DMS153 (cell line): Measurements from ENCODE around the gene SLC25A45.
A peak's percentile ranks its signal among the peaks of the same experiment; 100 is the strongest.
"Not testable (repeated sequence)": the region's sequence is repeated elsewhere in the genome, so short reads cannot be mapped to it uniquely, and the experiment has no call there.

ENCODE experiments used
- DNase-seq: peaks from one replicate; lab custom pipeline; 2025; lab: John Stamatoyannopoulos, UW

SLC25A45 gene

GRCh38 chr11:65362966-65363365 lies 19.5 kb downstream of the SLC25A45 start:
- no peak for DNase-seq

DNA sequence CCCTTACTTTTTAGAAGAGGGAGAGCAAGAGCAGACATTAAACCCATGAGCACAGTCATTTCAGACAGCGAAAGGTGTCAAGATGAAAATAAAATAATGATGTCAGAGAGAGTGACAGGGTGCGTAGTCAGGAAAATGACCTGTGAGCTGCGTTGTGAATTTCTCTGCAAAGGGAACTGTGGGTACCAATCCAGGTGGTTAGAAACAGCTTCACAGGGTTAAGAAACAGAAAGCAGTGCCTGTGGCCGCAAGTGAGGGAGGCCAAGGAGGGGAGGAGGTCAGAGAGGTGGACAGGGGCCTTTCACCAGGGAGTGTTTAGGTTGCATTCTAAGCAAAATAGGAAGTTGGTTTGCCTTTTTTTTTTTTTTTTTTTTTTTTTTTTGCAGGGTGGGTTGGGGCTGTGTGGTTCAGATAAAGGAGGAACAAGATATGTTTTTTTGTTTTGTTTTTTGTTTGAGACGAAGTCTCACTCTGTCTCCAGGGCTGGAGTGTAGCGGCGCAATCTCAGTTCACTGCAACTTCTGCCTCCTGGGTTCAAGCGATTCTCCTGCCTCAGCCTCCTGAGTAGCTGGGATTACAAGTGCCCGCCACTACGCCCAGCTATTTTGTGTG lies 20.0 kb downstream of the SLC25A45 start:
- DNase-seq: no peak

GRCh38 chr11:65357856-65358356 lies 24.5 kb downstream of the SLC25A45 start:
- DNase-seq: no peak

DNA sequence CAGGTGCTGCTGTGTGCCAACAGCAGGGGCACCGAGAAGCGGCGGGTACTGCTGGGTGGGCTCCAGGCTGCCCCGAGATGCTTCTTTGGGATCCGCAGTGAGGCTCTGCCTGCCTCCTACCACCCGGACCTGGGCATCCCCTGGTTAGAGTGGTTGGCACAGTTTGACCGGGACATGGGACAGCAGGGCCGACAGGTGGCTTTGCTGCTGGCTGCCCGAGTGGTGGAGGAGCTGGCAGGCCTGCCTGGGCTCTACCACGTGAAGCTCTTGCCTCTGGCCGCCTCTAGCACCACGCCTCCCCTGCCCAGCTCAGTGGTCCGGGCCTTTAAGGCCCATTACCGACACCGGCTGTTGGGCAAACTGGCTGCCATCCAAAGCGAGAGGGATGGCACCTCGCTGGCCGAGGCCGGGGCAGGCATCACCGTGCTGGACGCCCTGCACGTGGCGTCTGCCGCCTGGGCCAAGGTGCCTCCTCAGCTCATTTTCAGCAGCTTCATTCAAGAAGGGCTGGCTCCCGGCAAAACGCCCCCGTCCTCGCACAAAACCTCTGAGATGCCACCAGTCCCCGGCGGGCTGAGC lies 26.0 kb downstream of the SLC25A45 start:
- no peak for DNase-seq

- DNase-seq: no peak
Observed at GRCh38 chr11:65355776-65356393, 26.6 kb downstream of the SLC25A45 start.

DNA sequence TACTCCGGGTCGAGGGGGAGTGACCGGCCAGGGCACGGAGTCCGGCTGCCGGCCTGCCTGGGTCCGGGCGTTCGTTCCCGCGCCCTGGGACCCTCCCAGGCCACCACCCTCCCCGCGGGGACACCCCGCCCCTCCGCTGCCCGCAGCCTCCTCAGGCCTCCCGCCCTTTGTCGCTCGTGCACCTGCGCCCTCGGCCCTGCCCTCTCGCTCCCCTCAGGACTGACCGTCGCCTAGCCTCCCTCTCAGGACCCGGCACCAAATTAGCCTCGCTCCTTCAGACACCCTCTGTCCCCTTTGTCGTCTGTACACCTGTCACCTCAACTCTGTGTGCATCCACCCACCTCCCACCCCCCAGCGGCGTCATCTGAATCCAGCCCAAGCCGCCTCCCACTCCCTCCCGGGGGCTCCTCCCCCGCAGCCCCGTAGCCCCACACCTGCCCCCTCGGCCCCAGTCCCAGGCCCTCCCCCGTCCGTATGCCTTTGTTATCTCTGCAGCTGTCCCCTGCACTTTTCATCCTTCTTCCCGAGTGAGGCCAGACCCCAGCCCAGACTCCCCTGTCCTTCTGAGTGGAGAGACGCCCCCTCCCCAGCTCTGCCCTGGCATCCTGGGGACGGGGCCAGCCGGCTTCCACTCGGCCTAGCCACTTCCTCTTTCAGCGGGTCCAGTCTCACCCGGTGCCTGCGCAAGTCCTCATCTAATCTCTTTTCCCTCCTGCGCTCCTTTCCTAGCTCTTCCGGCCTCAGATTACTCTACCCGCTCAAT lies 27.3 kb downstream of the SLC25A45 start:
- no peak for DNase-seq

DNA sequence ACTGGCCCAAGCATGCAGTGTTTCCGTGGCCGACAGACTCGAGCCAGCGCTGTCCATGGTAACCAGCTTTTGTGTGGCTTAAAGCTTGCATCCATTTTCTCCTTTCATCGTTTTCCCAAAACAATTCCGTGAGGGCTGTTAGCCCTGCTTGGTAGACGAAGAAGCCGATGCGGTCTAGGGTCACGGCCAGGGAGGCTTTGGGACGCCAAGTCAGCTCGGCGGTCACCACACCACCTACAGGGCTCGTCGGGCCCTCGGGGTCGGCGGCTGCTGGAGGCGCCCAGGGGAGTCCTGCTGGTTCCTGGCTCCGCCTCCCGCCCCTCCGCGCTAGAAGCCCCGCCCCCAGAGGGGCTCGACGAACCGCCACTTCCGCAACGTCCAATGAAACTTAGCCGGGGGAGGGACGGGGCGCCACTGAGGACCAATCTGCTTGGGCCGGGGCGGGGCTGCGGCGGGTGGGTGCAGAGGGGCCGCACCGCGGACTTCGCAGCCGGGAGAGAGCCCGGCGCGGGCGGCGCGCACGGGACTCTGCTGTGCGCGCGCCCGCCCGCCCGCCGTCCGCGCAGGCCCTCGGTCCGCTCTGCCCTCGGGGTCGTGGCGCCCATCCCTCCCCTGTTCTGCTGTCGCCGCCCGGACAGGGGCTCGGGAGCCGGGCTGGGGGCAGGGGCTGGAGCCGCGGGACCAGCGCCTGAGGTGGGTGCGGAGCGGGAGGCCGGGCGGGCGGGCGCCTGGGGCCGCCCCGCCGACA lies 28.0 kb downstream of the SLC25A45 start, which contains the start of gene TIGD3:
TSS of gene TIGD3 (plus strand) at position 487 of the 748 bp plus-strand sequence. CDS start 1,058 bp downstream, outside the sequence.
- peak; percentile 91 for DNase-seq

GRCh38 chr11:65353900-65354264 lies 28.6 kb downstream of the SLC25A45 start:
- no peak for DNase-seq

GRCh38 chr11:65353376-65353775 lies 29.1 kb downstream of the SLC25A45 start:
- DNase-seq: no peak

DNA sequence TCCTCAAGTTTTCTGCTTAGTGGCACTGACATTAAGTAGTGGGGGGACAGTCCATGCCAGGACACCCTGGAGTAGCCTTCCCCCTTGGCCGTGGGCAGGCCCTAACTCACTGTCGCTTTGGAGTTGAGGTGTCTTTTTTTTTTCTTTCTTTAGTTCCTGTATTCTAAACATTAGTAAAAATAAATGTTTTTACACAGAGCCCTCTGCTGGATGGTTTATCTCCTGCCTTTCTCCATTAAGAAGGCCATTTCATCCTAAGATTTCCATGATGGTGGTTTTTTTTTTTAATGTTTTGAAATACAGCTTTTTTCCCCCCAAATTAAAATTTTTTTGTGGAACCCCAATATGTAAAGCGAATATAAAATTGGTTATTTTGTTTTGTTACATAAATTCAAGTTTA lies 29.7 kb downstream of the SLC25A45 start:
- DNase-seq: no peak

DNA sequence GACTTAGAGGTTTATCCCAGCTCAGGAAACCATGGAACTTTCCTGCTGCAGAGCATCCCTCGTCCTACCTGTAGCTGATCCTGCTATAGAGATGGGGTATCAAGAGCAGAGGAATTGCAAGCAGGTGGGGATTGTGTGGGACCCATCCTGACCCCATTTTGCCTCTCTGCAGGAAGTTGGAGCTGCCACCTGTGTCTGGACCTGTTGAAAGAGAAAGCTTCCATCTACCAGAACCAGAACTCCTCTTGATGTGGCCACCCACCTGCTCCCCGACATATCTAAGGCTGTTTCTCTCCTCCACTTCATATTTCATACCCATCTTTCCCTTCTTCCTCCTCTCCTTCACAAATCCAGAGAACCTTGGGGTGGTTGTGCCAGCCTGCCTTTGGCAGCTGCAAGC lies 30.9 kb downstream of the SLC25A45 start:
- DNase-seq: no peak

- DNase-seq: no peak
Observed at GRCh38 chr11:65341856-65342255, 40.6 kb downstream of the SLC25A45 start.

DNA sequence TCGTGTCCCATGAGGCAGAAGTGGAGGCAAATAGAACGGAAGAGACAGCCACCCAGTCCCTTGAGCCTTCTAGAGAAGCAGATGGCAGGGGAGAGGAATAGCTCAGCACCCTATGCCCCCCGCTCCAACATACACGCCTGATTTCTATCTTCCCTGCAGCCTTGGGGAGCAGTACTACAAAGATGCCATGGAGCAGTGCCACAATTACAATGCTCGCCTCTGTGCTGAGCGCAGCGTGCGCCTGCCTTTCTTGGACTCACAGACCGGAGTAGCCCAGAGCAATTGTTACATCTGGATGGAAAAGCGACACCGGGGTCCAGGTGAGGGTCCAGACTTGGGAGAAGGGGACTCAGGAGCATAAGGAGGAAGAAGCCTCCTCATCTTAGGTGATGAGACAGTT lies 42.2 kb downstream of the SLC25A45 start:
- DNase-seq: no peak

DNA sequence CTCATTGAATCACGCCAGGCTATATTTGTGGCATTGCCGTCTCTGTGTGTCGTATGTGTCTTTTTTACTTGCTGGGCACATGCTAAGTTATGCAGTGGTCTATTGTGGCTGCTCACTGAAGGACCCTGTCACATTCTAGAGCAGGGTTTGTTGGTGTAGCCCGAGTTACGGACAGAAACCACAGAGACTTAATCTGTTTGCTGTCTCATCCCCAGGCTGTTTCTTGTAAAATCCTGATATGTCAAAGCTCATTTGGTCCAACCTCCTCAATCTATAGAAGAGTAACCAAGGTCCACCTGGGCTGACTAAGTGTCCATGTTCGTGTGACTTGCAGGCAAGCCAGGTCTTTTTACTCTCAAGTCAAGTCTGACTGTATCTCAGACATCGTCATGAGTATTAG lies 43.8 kb downstream of the SLC25A45 start:
- no peak for DNase-seq

DNA sequence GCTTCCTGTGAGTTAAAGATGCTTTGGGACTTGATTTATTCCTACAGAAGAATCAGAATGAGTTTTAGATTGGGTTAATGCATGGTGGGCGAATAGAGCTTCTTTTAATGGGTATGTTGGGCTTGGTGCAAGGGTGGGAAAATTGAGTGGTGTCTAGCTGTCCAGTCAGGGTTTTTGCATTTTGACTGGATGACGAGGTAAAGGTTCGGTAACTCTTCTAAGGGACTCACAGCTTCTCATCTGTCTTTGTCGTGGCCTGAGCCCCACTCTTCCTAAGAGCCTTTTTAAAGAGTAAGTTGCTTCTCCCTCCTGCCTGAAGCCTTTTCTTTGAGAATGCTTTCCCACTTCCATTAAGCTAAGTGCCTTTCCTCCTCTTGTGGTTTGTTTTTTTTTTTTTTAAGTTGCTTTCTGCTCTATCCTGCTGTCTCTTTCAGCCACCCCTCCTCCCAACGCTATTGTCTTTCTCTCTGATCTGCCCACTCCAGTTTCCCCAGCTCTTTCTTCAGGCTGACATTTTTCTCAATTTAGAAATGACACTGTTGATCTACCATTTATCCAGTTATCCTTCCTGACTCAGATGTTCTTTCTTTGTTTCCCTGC lies 47.6 kb downstream of the SLC25A45 start:
- DNase-seq: no peak

- not testable (repeated sequence) for DNase-seq
Observed at GRCh38 chr11:65332591-65332990, 49.9 kb downstream of the SLC25A45 start.

GRCh38 chr11:65330544-65330943 lies 51.9 kb downstream of the SLC25A45 start:
- DNase-seq: no peak

DNA sequence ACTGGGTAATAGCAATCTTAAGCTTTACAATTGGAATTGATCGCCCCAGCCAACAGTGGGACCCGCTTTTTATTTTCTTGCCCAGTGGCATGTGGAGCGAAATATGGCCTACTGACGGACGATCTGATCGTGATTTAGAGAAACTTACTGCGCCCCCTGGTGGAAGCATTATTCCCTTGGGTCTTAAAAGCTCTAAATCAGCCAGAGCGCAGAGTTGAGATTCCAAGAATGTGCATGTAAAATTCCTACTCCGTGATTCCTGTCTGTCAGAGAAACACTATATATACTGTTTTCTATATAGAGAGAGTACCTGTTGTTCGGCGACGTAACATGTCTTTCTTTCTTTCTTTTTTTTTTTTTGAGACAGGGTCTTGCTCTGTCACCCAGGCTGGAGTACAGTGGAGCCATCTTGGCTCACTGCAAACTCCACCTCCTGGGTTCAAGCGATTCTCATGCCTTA lies 52.5 kb downstream of the SLC25A45 start:
- peak; percentile 57 for DNase-seq

DNA sequence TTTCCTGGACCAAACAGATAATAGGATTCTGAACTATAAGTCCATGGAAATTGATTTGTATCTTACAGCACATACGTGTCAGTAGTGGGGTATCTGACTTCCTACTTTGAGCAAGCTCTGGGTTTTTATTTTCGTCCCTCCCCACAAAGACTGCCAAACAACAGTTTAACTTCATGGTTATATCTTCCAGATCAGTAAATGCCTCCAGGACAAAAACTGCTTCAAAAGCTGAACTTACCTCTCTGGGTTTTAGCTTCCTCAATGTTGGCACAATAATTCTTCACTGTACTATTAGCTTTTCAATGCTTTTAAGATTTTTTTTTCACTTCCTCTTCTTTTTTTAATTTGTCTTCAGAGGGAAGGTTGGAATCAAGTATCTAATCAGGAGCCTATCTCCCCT lies 53.0 kb downstream of the SLC25A45 start:
- DNase-seq: no peak

DNA sequence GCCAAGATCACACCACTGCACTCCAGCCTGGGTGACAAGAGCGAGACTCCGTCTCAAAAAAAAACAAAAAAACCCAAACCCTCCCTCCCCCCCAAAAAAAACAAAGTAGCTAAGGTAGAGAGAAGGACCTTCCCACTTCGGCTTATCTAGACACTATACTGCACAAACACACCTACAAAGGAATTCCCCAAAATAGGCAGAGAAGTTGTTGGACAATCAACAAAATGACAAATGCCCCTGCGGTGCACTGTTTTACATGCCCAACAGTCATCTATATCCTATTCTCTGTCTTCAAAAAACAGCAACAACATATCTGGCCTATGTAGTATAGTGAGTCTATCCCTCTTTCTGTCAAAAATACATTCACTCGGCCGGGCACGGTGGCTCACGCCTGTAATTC lies 55.4 kb downstream of the SLC25A45 start:
- no peak for DNase-seq

DNA sequence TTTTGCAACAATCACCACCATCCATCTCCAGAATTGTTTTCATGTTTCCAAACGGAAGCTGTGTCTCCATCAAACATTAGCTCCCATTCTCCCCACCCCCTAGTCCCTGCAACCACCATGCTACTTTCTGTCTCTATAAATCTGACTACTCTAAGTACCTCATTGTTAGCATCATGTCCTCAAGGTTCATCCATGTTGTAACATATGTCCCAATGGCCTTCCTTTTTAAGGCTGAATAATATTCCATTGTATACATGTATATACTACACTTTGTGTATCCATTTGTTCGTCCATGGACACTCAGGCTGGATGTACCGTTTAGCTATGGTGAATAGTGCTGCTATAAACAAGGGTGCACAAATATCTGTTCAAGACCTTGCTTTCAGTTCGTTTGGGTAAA lies 57.0 kb downstream of the SLC25A45 start:
- no peak for DNase-seq
